ENCODE measurements around the gene HORMAD1. TPM values are rescaled to one million over a fixed set of nuclear protein-coding genes. Genes with fewer than 3 reads are reported as not detected.
"Not testable (repeated sequence)": the region's sequence is repeated elsewhere in the genome, so short reads cannot be mapped to it uniquely, and the experiment has no call there.

HORMAD1 gene, protein sequence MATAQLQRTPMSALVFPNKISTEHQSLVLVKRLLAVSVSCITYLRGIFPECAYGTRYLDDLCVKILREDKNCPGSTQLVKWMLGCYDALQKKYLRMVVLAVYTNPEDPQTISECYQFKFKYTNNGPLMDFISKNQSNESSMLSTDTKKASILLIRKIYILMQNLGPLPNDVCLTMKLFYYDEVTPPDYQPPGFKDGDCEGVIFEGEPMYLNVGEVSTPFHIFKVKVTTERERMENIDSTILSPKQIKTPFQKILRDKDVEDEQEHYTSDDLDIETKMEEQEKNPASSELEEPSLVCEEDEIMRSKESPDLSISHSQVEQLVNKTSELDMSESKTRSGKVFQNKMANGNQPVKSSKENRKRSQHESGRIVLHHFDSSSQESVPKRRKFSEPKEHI
- total RNA-seq, result under 1 TPM in 1 of 2 donors, not detected in 1; 0.19 TPM

DNA sequence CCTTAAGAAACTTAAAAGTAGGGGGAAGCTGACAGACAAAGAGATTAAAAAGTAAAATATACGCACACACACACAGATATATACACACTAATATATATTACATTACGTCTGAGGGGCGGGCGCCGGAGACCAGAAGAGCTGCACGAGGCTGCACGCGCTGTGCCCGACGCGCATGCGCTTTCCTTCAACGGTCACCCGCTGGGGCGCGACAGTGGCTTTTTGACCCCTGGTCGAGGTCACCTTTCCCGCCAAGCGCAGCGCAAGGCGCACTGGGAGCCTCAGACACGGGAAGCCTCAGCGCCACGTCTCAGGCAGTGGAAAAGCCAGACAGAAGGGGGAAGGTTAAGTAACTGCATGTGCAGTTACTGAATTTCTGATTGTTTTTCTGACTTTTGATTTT, at the start of gene HORMAD1:
Gene HORMAD1, minus strand, starts transcription at position 193 of the 400 bp plus-strand sequence. CDS start 1,390 bp downstream, outside the sequence.
- H3K9me3 Mint-ChIP-seq, result no peaks in the 10 kb centered on the region
- H3K27ac Mint-ChIP-seq, result no peak within 1 kb of the TSS
- H3K4me3 Mint-ChIP-seq, result no peak within 1 kb of the TSS
- no peak for DNase-seq
- H3K4me1 Mint-ChIP-seq (ENCODE audit: low read depth), result no peaks in the 10 kb centered on the region
- H3K36me3 Mint-ChIP-seq (ENCODE audit: insufficient read depth in 2 of 2), result no peaks in the 10 kb centered on the region
- ATAC-seq (replicated peaks in 1 of 2), result no peak
- peaks cover 5% of the 10 kb centered on the region for H3K27me3 Mint-ChIP-seq (ENCODE audit: low read depth)

DNA sequence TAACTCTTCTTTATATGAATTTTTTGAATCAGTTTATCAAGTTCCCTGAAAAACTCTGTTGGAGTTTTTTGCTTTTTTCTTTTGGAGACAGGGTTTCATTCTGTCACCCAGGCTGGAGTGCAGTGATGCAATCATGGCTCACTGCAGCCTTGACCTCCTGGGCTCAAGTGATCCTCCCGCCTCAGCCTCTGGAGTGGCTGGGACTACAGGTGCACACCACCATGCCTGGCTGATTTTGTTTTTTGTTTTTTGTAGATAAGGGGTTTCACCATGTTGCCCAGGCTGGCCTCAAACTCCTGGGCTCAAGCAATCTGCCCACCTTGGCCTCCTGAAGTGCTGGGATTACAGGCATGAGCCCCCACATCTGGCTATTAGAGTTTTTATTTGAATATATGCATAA, 47.0 kb upstream of the HORMAD1 start:
- H3K4me3 Mint-ChIP-seq; H3K27ac Mint-ChIP-seq; H3K27me3 Mint-ChIP-seq (ENCODE audit: low read depth); ATAC-seq (replicated peaks in 1 of 2); H3K36me3 Mint-ChIP-seq (ENCODE audit: insufficient read depth in 2 of 2); DNase-seq; H3K9me3 Mint-ChIP-seq: not testable (repeated sequence)
- H3K4me1 Mint-ChIP-seq (ENCODE audit: low read depth), result peaks cover 66% of the 10 kb centered on the region

DNA sequence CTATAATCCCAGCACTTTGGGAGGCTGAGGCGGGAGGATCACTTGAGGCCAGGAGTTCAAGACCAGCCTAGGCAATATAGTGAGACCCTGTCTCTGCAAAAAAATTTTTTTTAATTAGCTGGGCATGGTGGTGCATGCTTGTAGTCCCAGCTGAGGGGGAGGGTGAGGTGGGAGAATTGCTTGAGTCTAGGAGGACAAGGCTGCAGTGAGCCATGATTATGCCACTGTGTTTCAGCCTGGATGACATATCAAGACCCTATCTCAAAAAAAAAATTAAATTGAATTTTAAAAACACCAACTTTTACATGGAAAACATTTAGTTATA, 45.2 kb upstream of the HORMAD1 start:
- peaks cover 63% of the 10 kb centered on the region for H3K4me1 Mint-ChIP-seq (ENCODE audit: low read depth)
- not testable (repeated sequence) for DNase-seq; H3K9me3 Mint-ChIP-seq; ATAC-seq (replicated peaks in 1 of 2); H3K27me3 Mint-ChIP-seq (ENCODE audit: low read depth)
- peaks cover 8 to 15% of the 10 kb centered on the region in 2 donors for H3K36me3 Mint-ChIP-seq (ENCODE audit: insufficient read depth in 2 of 2)
- H3K4me3 Mint-ChIP-seq, result peak overlapping the region; percentile 93 to 95
- peak overlapping the region; percentile 98 for H3K27ac Mint-ChIP-seq

DNA sequence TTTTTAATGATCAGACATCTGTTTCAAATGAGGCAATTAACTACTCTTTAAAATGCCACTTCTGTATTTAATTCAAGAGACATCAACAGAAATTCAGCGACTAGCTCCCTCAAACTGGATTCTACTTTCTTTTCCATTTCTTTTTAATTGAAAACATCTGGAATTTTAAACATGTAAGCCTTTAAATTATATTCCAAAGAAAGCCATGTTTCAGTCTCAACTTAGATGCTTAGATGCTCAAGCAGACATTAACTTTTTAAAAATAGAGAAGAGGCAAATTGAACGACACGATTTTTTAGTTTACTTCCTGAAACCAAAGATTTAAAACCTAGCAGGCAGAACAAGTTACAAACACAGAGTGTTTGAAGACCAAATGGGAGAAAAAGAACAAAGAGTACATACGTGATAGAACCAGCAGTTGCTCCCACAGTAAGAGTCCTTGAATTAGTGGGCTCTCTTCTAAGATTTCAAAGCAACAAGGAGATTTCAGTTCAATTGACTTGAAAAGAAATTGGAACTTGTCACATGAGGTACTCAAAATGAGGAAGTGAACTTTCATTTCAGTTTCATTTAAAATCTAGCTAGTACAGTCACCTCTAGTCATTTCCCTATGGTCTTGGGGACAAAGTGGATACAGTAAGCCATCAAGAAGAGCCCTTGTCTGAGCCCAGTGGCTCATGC, 44.7 kb upstream of the HORMAD1 start, which contains the start of gene CTSS:
Gene CTSS, minus strand, starts transcription at position 483 of the 681 bp plus-strand sequence. CDS start 1,015 bp downstream, outside the sequence.
- H3K27me3 Mint-ChIP-seq (ENCODE audit: low read depth), result no peaks in the 10 kb centered on the region
- DNase-seq (peak in 1 of 2 donors; percentile 5), ATAC-seq (replicated peaks in 1 of 2) (peak; percentile 96 to 98)
- no peaks in the 10 kb centered on the region for H3K9me3 Mint-ChIP-seq
- H3K4me3 Mint-ChIP-seq, result peak within 1 kb of the TSS; percentile 93 to 95
- H3K36me3 Mint-ChIP-seq (ENCODE audit: insufficient read depth in 2 of 2), result peaks cover 8 to 18% of the 10 kb centered on the region in 2 donors
- peaks cover 62% of the 10 kb centered on the region for H3K4me1 Mint-ChIP-seq (ENCODE audit: low read depth)
- H3K27ac Mint-ChIP-seq, result peak within 1 kb of the TSS; percentile 98

DNA sequence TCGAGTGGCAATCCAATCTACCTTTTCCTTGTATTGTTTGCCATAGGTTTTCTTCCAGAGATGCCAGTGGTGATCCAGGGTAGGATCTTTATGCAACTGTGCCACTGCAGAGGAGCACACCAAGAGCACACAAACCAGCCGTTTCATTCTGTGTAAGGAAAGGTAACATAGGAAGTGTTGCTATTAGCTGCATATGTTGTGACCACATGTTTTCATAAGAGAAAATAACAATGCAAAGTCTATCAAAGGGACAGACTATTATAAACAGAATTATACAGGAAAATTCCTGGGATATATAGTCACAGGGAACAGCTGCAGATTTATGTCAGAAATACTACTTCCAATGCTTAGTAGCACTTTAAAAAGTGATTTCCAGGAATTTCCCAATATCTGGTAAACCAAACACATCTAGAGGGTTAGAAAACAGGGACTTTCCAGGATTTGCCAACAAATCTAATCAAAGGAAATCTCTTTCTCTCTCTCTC, 44.0 kb upstream of the HORMAD1 start:
- peak overlapping the region; percentile 98 for H3K27ac Mint-ChIP-seq
- H3K4me3 Mint-ChIP-seq, result peak overlapping the region; percentile 93 to 95
- ATAC-seq (replicated peaks in 1 of 2), result peak in 1 of 2 donors; percentile 39
- H3K9me3 Mint-ChIP-seq, result no peaks in the 10 kb centered on the region
- H3K4me1 Mint-ChIP-seq (ENCODE audit: low read depth), result peaks cover 66% of the 10 kb centered on the region
- no peak for DNase-seq
- no peaks in the 10 kb centered on the region for H3K27me3 Mint-ChIP-seq (ENCODE audit: low read depth)
- H3K36me3 Mint-ChIP-seq (ENCODE audit: insufficient read depth in 2 of 2), result peaks cover 10 to 22% of the 10 kb centered on the region in 2 donors

DNA sequence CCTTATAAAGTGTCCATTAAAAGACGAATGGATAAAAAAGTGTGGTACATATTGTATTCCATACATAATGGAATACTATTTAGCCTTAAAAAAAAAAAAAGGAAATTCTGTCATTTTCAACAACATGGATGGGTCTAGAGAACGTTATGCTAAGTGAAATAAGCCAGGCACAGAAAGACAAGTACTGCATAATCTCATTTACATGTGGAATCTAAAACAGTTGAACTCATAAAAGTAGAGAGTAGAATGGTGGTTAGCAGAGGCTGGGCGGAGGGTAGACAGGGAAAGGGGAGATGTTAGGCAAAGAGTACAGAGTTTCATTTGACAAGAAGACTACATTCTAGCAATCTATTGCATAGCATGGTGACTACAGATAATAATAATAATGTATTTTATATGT, 42.3 kb upstream of the HORMAD1 start:
- H3K27ac Mint-ChIP-seq, result no peak overlapping the region
- peaks cover 66% of the 10 kb centered on the region for H3K4me1 Mint-ChIP-seq (ENCODE audit: low read depth)
- H3K27me3 Mint-ChIP-seq (ENCODE audit: low read depth), result no peaks in the 10 kb centered on the region
- H3K4me3 Mint-ChIP-seq, result peak overlapping the region; percentile 10 to 46
- H3K9me3 Mint-ChIP-seq, result no peaks in the 10 kb centered on the region
- H3K36me3 Mint-ChIP-seq (ENCODE audit: insufficient read depth in 2 of 2), result peaks cover 10 to 22% of the 10 kb centered on the region in 2 donors
- no peak for DNase-seq
- ATAC-seq (replicated peaks in 1 of 2), result no peak

DNA sequence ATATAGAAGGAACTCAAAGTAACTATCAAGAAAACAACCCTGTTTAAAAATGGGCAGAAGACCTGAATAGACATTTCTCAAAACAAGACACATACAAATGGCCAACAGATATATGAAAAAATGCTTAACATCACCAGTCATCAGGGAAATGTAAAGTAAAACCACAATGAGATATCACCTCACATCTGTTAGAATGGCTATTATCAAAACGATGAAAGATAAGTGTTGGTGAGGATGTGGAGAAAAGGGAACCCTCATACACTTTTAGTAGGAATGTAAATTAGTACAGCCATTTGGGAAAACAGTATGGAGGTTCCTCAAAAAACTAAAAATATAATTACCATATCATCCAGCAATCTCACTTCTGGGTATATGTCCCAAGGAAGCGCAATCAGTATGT, 41.9 kb upstream of the HORMAD1 start:
- Mint-ChIP-seq H3K27me3 (ENCODE audit: low read depth) (no peaks in the 10 kb centered on the region), H3K27ac (no peak overlapping the region), H3K9me3 (no peaks in the 10 kb centered on the region), H3K4me3 (peak overlapping the region; percentile 3 to 46), H3K4me1 (ENCODE audit: low read depth) (peaks cover 64% of the 10 kb centered on the region), H3K36me3 (ENCODE audit: insufficient read depth in 2 of 2) (peaks cover 12 to 22% of the 10 kb centered on the region in 2 donors)
- DNase-seq (no peak), ATAC-seq (replicated peaks in 1 of 2) (no peak)

DNA sequence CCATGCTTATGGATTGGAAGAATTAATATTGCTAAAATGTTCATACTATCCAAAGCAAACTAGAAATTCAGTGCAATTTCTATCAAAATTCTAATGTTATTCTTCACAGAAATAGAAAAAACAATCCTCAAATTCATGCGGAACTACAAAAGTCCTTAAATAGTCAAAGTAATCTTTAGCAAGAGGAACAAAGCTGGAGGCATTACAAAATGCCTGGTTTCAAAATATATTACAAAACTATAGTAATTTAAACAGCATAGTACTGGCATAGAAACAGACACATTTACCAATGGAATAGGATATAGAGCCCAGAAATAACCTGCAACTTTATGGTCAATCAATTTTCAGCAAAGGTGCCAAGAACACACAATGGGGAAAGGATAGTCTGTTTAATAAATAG, 41.1 kb upstream of the HORMAD1 start:
- DNase-seq (no peak), ATAC-seq (replicated peaks in 1 of 2) (no peak)
- peaks cover 56% of the 10 kb centered on the region for H3K4me1 Mint-ChIP-seq (ENCODE audit: low read depth)
- no peak overlapping the region for H3K4me3 Mint-ChIP-seq
- no peaks in the 10 kb centered on the region for H3K9me3 Mint-ChIP-seq
- H3K27me3 Mint-ChIP-seq (ENCODE audit: low read depth), result no peaks in the 10 kb centered on the region
- H3K27ac Mint-ChIP-seq, result no peak overlapping the region
- peaks cover 12 to 22% of the 10 kb centered on the region in 2 donors for H3K36me3 Mint-ChIP-seq (ENCODE audit: insufficient read depth in 2 of 2)

DNA sequence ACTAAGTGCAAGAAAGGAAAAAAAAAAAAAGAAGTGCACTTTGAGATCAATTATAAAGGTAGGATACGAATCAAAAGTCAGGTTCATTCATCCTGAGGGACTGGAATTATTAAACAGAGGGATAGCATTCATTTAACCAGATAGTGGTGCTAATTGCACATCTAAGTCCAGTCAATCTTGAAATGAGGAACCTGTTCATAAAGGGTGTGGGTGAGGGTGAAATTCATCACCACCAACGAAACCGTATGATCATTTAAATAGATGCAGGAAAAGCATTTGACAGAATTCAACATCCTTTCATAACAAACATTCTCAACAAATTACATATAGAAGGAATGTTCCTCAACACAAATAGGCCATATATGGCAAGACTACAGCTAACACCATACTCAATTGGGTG, 39.3 kb upstream of the HORMAD1 start:
- H3K27ac Mint-ChIP-seq, result peak overlapping the region; percentile 36
- peaks cover 41% of the 10 kb centered on the region for H3K4me1 Mint-ChIP-seq (ENCODE audit: low read depth)
- no peaks in the 10 kb centered on the region for H3K9me3 Mint-ChIP-seq

DNA sequence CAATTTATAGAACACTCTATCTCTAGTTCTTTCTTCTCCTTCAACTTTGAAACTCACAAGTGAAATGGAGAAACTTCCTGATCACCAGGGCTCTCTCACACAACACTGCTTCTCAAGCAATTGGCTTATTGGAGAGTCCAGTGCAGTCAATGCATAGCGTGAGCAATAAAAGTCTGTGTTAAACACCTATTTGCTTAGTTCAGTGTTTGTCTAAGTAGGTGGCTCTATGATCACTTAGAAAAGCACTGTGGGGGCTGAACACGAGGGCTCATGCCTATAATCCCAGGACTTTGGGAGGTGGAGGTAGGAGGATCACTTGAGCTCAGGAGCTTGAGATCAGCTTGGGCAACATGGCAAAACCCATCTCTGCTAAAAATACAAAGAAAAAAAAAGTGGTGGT, 32.7 kb upstream of the HORMAD1 start:
- no peaks in the 10 kb centered on the region for H3K4me1 Mint-ChIP-seq (ENCODE audit: low read depth)
- no peak overlapping the region for H3K4me3 Mint-ChIP-seq
- peak overlapping the region; percentile 74 for H3K27ac Mint-ChIP-seq
- no peaks in the 10 kb centered on the region for H3K27me3 Mint-ChIP-seq (ENCODE audit: low read depth)
- H3K9me3 Mint-ChIP-seq, result no peaks in the 10 kb centered on the region
- peaks cover 6 to 8% of the 10 kb centered on the region in 2 donors for H3K36me3 Mint-ChIP-seq (ENCODE audit: insufficient read depth in 2 of 2)
- DNase-seq (no peak), ATAC-seq (replicated peaks in 1 of 2) (no peak)

More for the DNA sequence above, 39.3 kb upstream of the HORMAD1 start:
- ATAC-seq (replicated peaks in 1 of 2), result no peak
- no peaks in the 10 kb centered on the region for H3K27me3 Mint-ChIP-seq (ENCODE audit: low read depth)
- no peak for DNase-seq
- H3K36me3 Mint-ChIP-seq (ENCODE audit: insufficient read depth in 2 of 2), result peaks cover 8 to 20% of the 10 kb centered on the region in 2 donors
- no peak overlapping the region for H3K4me3 Mint-ChIP-seq

DNA sequence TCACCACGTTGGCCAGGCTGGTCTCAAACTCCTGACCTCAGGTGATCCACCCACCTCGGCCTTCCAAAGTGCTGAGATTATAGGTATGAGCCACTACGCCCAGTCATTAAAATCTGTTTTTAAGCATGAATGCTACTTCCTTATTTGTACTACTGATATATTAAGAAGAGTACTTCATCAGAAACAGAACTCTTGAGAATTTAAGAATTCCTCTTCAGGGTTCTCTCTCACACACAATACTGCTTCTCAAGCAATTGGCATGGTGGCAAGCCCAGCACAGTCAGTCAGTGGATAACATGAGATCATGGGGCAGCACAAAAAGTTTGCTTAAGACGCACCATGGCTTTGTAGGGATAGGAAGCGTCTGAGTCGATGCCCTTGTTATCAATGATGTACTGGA, 30.7 kb upstream of the HORMAD1 start:
- Mint-ChIP-seq H3K36me3 (ENCODE audit: insufficient read depth in 2 of 2) (peaks cover 6% of the 10 kb centered on the region in 2 donors), H3K4me1 (ENCODE audit: low read depth) (no peaks in the 10 kb centered on the region), H3K4me3 (no peak overlapping the region), H3K27me3 (ENCODE audit: low read depth) (no peaks in the 10 kb centered on the region), H3K9me3 (no peaks in the 10 kb centered on the region), H3K27ac (no peak overlapping the region)
- ATAC-seq (replicated peaks in 1 of 2), result no peak
- DNase-seq, result no peak

DNA sequence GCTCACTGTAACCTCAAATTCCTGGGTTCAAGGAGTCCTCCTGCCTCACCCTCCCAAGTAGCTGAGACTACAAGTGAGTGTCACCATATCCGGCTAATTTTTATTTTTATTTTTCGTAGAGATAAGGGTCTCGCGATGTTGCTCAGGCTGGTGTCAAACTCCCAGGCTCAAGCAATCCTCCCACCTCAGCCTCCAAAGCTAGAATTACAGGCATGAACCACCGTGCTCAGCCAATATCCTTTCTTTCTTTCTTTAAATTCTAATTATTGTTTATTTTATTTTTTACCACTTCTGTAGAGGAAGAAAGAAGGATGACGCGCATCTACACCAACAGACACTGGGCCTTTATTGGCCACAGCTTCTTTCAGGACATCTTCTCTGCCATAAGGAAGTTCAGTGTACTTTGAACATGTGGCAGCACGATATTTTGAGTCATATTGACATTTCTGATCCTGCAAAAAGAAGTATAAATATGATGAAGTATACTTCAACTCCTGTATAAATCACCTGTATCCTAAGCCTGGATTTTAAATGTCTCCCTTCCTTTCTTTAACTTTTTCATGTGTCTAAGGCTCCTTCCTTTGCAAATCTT, 29.1 kb upstream of the HORMAD1 start:
- no peak for DNase-seq
- Mint-ChIP-seq H3K4me1 (ENCODE audit: low read depth) (no peaks in the 10 kb centered on the region), H3K4me3 (no peak overlapping the region), H3K27me3 (ENCODE audit: low read depth) (no peaks in the 10 kb centered on the region), H3K27ac (peak overlapping the region; percentile 59), H3K9me3 (no peaks in the 10 kb centered on the region), H3K36me3 (ENCODE audit: insufficient read depth in 2 of 2) (peaks cover 6% of the 10 kb centered on the region in 2 donors)
- ATAC-seq (replicated peaks in 1 of 2), result no peak
